Activated CD4-positive, alpha-beta T cell treated with anti-CD3 and anti-CD28 coated beads for 36 hours (primary cell): ENCODE measurements around the gene CCNY. TPM values are rescaled to one million over a fixed set of nuclear protein-coding genes. Genes with fewer than 3 reads are reported as not detected.

Source experiments
- ATAC-seq: fragments of 200-7000 bp; cut with Tn5 transposase; one replicate; pipeline ENCODE4 v1.10.0; 2021; ENCODE audit warnings: mild to moderate bottlenecking, moderate library complexity
- CTCF ChIA-PET: fragments of 350-600 bp; sonication (Branson Sonifier 250); formaldehyde crosslinking; loops from one replicate; lab custom pipeline; 2021; ENCODE audit warnings: antibody characterized with exemption; lab: Charles Lee
- POLR2A ChIA-PET: fragments of 350-600 bp; sonication (Branson Sonifier 250); formaldehyde crosslinking; loops from one replicate; lab custom pipeline; 2021; ENCODE audit warnings: antibody characterized with exemption, inconsistent platforms; lab: Charles Lee
- DNase-seq: peaks from one replicate; pipeline ENCODE4 v3.0.0-alpha.2; 2020
- H3K27ac Mint-ChIP-seq: one replicate; pipeline ENCODE4 v1.8.0; 2021; ENCODE audit warnings: mixed read lengths
- H3K27me3 Mint-ChIP-seq: one replicate; pipeline ENCODE4 v1.8.0; 2021; ENCODE audit warnings: mixed read lengths
- H3K36me3 Mint-ChIP-seq: one replicate; pipeline ENCODE4 v1.8.0; 2021; ENCODE audit warnings: low read depth, mixed read lengths
- H3K4me1 Mint-ChIP-seq: one replicate; pipeline ENCODE4 v1.8.0; 2021; ENCODE audit warnings: mixed read lengths
- H3K4me3 Mint-ChIP-seq: one replicate; pipeline ENCODE4 v1.8.0; 2021; ENCODE audit warnings: mild to moderate bottlenecking, moderate library complexity, mixed read lengths
- H3K9me3 Mint-ChIP-seq: one replicate; pipeline ENCODE4 v1.8.0; 2021; ENCODE audit warnings: low read depth, mixed read lengths
- intact Hi-C, 2 experiments: fragments of 100-400 bp; cut with DNase I in 1 of 2; cut with micrococcal nuclease in 1 of 2; formaldehyde crosslinking; loops; one replicate each; pipeline versions ENCODE4 v1.14.2 to v1.15.1; 2022 to 2024; cut with DNase I, micrococcal nuclease
- total RNA-seq, 2 experiments: library from RNA; stranded (reverse); gene quantifications; one replicate each; pipeline ENCODE4 v1.2.3, GENCODE V29; 2021

Gene CCNY
- total RNA-seq, 2 experiments from 2014 or later = 49.4 to 54.0 TPM

DNA sequence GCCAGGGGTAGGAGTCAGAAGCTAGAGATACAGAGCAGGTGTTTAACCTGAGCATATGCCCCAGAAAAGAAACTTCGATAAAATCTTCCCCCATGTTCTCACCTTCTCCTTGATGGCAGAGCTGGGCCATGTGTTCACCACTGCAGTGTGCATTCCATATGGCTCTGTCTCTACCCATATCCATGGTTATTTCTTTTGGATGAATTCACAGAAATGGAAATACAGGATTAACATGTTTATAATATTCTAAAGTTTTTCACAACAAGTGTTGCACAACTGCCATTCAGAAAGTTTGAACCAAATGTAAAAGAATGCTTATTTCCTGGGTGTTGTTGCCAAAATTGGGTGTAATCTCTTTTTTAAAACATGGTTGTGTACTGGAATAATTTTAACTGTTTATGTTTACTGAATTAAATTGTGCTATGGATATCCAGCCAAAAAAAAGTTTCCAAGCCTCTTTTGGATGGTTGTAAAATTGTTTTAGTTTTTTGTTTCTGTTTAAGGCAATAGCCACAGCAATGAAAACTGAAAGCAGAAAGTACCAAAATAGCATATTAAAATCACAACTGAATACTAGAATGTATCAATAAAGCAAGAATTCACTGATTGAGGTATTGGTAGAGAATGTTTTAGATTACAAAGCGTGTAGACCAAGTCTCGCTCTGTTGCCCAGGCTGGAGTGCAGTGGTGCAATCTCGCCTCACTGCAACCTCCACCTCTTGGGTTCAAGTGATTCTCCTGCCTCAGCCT is 19.9 kb upstream of the CCNY start:
- ChIA-PET CTCF (no interaction called here), POLR2A (no interaction called here)
- no peaks in the 10 kb centered on the region for H3K27me3 Mint-ChIP-seq
- H3K36me3 Mint-ChIP-seq = peaks cover 32% of the 10 kb centered on the region
- H3K27ac Mint-ChIP-seq = no peak overlapping the region
- H3K9me3 Mint-ChIP-seq = peaks cover 13% of the 10 kb centered on the region
- intact Hi-C loops = no loop called here
- ATAC-seq = no peak
- H3K4me1 Mint-ChIP-seq = no peaks in the 10 kb centered on the region
- no peak for DNase-seq
- H3K4me3 Mint-ChIP-seq = no peak overlapping the region

DNA sequence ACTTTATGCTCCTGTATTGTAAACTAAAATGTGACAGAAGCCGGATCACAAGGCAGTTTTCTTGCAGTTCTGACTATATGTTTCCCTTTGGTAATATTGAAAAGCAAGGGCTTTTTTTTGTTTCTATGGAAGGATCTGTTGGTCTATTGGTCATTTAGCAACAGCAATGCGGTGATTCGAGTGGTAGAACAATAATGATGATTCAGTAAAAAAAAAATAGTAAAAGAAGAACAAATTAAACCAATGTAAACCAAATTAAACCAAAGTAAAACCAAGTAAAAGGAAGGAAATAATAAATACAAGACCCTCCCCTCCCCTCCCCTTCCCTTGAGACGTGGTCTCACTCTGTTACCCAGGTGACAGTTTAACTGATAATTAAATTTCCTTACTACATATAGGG is 17.8 kb upstream of the CCNY start:
- POLR2A ChIA-PET = no interaction called here
- no peaks in the 10 kb centered on the region for H3K27me3 Mint-ChIP-seq
- ATAC-seq = no peak

DNA sequence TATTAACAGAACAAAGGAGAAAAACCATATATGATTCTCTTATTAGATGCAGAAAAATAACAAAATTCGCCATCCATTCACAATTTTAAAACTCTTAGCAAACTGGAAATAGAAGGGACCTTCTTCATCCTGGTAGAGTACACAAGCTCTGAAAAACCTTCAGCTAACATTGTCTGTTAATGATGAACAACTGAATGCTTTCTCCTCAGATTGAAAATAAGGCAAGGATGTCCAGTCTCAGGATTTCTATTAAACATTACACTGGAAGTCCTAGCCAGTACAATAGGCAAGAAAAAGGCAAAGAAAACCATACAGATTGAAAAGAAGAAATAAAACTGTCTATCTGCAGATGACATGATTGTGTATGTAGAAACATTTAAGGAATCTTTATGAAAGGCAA is 16.0 kb upstream of the CCNY start:
- DNase-seq = no peak
- POLR2A ChIA-PET = no interaction called here

More for the DNA sequence above, 17.8 kb upstream of the CCNY start:
- intact Hi-C loops = no loop called here
- no peak overlapping the region for H3K27ac Mint-ChIP-seq
- no peaks in the 10 kb centered on the region for H3K4me1 Mint-ChIP-seq
- H3K9me3 Mint-ChIP-seq = peaks cover 13% of the 10 kb centered on the region
- no peak for DNase-seq
- H3K4me3 Mint-ChIP-seq = no peak overlapping the region
- H3K36me3 Mint-ChIP-seq = peaks cover 48% of the 10 kb centered on the region
- CTCF ChIA-PET = no interaction called here

DNA sequence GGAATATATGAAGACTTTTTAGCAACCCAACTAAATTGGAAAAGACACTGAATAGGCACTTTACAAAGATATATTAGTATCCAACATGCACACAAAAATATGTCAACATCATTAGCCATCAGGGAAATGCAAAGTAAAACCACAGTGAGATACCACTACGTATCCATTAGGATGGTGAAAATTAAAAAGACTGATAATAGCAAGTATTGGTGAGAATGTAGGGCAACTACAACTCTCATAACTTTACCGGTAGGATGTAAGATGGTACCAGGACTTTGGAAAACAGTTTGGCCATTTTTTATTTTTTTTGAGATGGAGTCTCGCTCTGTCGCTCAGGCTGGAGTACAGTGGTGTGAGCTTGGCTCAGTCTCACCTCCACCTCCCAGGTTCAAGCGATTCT is 13.7 kb upstream of the CCNY start:
- intact Hi-C loops = no loop called here
- DNase-seq = no peak
- Mint-ChIP-seq H3K36me3 (peaks cover 29% of the 10 kb centered on the region), H3K4me3 (no peak overlapping the region), H3K27me3 (no peaks in the 10 kb centered on the region), H3K9me3 (peaks cover 3% of the 10 kb centered on the region), H3K4me1 (peaks cover 7% of the 10 kb centered on the region), H3K27ac (no peak overlapping the region)
- ATAC-seq = no peak
- CTCF ChIA-PET = no interaction called here
- POLR2A ChIA-PET = no interaction called here

More for the DNA sequence above, 16.0 kb upstream of the CCNY start:
- H3K9me3 Mint-ChIP-seq = peaks cover 5% of the 10 kb centered on the region
- peaks cover 5% of the 10 kb centered on the region for H3K4me1 Mint-ChIP-seq
- H3K36me3 Mint-ChIP-seq = peaks cover 39% of the 10 kb centered on the region
- H3K27ac Mint-ChIP-seq = no peak overlapping the region
- no peak overlapping the region for H3K4me3 Mint-ChIP-seq
- CTCF ChIA-PET = interaction anchor here (1.0 kb wide), 1 partner anchor 11 kb away, joined by 3 read pairs; no protein-coding TSS in a partner anchor
- no peaks in the 10 kb centered on the region for H3K27me3 Mint-ChIP-seq
- no peak for ATAC-seq
- intact Hi-C loops = no loop called here

DNA sequence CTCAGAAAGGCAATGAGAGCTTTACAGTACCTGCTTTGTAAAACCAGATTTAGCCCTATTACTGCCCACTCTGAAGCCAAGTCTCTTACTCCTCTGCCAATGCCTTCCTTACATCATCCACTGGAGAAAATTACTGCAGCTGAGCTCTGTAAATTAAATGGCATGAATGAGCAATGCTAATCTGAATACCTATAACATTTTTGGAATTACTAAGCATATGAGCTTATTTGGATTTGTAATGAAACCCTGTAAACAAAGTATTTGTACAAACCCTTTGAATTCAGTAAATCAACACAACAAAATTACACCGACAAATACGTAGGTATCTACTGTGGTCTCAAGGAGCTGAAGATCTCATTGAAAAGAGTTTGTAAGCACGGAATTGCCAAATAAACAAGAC is 12.1 kb upstream of the CCNY start:
- Mint-ChIP-seq H3K4me3 (no peak overlapping the region), H3K36me3 (peaks cover 24% of the 10 kb centered on the region), H3K9me3 (peaks cover 3% of the 10 kb centered on the region), H3K27me3 (no peaks in the 10 kb centered on the region), H3K4me1 (peaks cover 23% of the 10 kb centered on the region), H3K27ac (no peak overlapping the region)
- POLR2A ChIA-PET = interaction anchor here (0.5 to 0.6 kb wide), 2 partner anchors 15 to 228 kb away, joined by 3 read pairs; no protein-coding TSS in a partner anchor
- intact Hi-C loops = no loop called here
- DNase-seq = no peak
- ATAC-seq = no peak
- CTCF ChIA-PET = interaction anchor here (0.8 to 1.1 kb wide), 2 partner anchors 52 to 115 kb away, joined by 3 read pairs; no protein-coding TSS in a partner anchor

DNA sequence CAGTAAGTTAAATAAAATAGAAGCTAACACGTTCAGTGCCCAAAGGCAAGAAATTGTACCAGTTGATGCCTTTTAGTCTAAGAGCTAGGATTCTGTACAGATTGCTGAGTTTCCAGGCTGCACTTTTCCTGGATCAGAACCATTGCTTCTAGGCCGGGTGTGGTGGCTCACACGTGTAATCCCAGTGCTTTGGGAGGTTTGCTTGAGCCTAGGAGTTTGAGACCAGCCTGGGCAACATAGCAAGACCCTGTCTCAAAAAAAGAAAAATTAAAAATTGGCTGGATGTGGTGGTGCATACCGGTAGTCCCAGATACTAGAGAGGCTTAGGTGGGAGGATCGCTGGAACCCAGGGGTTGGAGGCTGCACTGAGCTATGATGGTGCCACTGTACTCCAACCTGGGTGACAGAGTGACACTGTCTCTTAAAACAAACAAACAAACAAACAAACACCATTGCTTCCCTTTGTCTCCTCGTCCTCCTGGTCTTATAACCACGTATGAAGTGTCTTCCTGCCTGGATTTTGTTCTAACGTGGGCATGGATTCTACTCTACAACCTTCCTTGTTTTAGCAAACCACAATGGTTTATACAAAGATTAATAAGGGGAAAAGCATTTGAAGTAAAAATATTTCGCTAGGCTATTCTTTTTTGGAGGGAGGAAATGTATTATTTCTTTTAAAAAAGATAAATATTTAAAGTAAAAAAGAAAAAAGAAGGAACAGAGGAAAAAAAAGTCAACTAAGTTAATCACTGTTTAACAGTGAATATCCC is 9.7 kb upstream of the CCNY start:
- Mint-ChIP-seq H3K36me3 (peaks cover 21% of the 10 kb centered on the region), H3K4me1 (peaks cover 38% of the 10 kb centered on the region), H3K27me3 (no peaks in the 10 kb centered on the region), H3K27ac (no peak overlapping the region), H3K9me3 (peaks cover 3% of the 10 kb centered on the region), H3K4me3 (no peak overlapping the region)
- intact Hi-C loops = no loop called here
- ChIA-PET CTCF (interaction anchor here (0.6 kb wide), 1 partner anchor 309 kb away, joined by 4 read pairs; no protein-coding TSS in a partner anchor), POLR2A (no interaction called here)
- no peak for ATAC-seq
- no peak for DNase-seq

DNA sequence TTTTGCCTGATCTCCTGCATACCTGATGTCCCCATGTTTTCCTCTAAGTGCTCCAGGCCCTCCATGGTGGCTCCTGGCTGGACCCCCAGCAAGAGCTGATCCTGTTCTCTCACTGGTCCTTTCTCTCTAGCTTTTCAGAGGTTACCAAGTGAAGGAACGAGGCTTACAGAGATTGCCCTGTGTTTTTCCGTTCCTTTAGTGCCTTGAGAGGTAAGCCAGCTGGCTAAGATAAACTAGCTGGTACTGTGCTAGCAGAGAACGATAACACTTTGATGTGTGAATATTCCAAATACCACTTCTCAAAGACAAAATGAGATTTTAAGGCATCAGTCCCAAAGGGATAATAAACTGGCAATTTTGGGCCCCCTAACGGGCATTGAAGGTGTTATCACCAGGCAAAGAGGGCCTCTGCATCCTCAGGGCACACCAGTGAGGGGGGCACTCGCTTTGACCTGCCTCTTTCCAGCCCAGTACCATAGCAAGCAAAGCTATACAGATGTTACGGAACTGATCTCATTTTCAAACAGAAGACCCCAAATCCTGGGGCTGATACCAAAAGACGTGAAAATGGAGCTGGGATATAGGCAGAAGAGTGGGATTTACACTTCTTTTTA is 8.4 kb upstream of the CCNY start:
- Mint-ChIP-seq H3K36me3 (peaks cover 18% of the 10 kb centered on the region), H3K9me3 (peaks cover 3% of the 10 kb centered on the region), H3K4me1 (peaks cover 49% of the 10 kb centered on the region), H3K4me3 (no peak overlapping the region), H3K27ac (no peak overlapping the region), H3K27me3 (no peaks in the 10 kb centered on the region)
- DNase-seq (no peak), ATAC-seq (no peak)
- intact Hi-C loops = loop anchor here in 1 of 2 experiments (1.0 to 2.0 kb wide), 2 partner anchors 28 to 201 kb away; partner anchors contain the start of gene CREM
- ChIA-PET POLR2A (interaction anchor here (0.6 to 1.4 kb wide), 4 partner anchors 16 to 133 kb away, joined by 3 to 6 read pairs (median 3); no protein-coding TSS in a partner anchor), CTCF (interaction anchor here (0.8 to 1.8 kb wide), 3 partner anchors 26 to 334 kb away, joined by 3 to 4 read pairs (median 3); no protein-coding TSS in a partner anchor)

DNA sequence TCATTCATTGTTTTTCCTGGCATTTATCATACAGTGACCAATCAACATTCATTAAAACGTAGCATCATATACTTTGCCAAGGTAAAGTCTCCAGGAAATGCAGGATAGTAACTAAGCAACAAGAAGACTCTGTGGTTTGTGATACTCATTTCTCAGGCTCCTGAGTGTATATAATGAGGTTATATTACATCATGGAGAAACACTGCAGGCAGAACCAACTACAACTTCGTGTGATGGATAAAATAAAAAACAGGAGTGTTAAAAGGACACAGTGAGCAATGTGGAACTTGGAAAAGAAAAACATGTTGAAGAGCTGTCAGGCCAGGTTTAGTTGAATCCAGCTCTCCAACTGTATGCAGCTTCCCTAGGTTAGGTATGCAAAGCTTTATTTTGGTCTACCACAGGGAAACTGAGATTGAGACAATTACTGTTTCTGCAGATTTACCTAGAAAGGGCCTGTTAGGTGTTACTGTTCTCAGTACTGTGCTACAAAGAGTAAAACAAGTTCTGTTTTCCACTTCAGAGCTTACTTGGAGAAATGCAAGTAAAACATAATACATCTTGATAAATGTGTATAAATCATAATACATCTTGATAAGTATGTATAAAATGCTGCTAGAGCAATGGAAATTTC is 7.8 kb upstream of the CCNY start:
- intact Hi-C loops = loop anchor here in 1 of 2 experiments (1.0 to 2.0 kb wide), 2 partner anchors 28 to 202 kb away; partner anchors contain the start of gene CREM
- peaks cover 54% of the 10 kb centered on the region for H3K4me1 Mint-ChIP-seq
- peak overlapping the region; percentile 28 for H3K27ac Mint-ChIP-seq
- ChIA-PET CTCF (interaction anchor here (0.8 to 1.8 kb wide), 4 partner anchors 25 to 335 kb away, joined by 3 to 4 read pairs (median 3); no protein-coding TSS in a partner anchor), POLR2A (interaction anchor here (0.6 to 1.4 kb wide), 4 partner anchors 15 to 133 kb away, joined by 3 to 6 read pairs (median 3); no protein-coding TSS in a partner anchor)
- peaks cover 17% of the 10 kb centered on the region for H3K36me3 Mint-ChIP-seq
- H3K9me3 Mint-ChIP-seq = peaks cover under 1% of the 10 kb centered on the region
- DNase-seq (no peak), ATAC-seq (peak; percentile 82)
- no peak overlapping the region for H3K4me3 Mint-ChIP-seq
- no peaks in the 10 kb centered on the region for H3K27me3 Mint-ChIP-seq

DNA sequence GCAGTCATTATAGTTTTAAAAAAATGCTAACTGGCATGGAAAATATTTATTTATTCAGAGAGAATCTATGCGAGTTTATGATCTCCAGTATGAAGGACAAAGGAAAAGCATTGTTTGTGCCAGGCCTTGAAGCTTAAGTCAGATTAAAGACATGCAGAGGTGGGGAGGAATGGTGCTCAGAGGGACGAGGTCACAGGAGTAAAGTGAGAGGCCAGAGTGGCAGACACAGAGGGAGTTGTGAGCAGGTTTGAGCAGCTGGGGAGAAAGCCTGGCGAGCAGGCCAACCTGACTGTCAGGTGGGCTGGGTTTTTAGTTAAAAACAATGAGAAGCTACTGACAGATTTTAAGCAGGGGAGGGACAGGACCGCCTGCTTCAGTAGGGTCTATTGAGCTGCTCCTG is 6.8 kb upstream of the CCNY start:
- ATAC-seq (no peak), DNase-seq (no peak)
- ChIA-PET POLR2A (no interaction called here), CTCF (interaction anchor here (0.9 to 2.0 kb wide), 3 partner anchors 10 to 211 kb away, joined by 3 to 5 read pairs (median 3); no protein-coding TSS in a partner anchor)
- no peaks in the 10 kb centered on the region for H3K27me3 Mint-ChIP-seq
- intact Hi-C loops = loop anchor here in 1 of 2 experiments (2.0 kb wide), 1 partner anchor 203 kb away; the partner anchor contains the start of gene CREM
- H3K4me3 Mint-ChIP-seq = no peak overlapping the region
- H3K36me3 Mint-ChIP-seq = peaks cover 17% of the 10 kb centered on the region
- peaks cover 56% of the 10 kb centered on the region for H3K4me1 Mint-ChIP-seq
- H3K27ac Mint-ChIP-seq = peak overlapping the region; percentile 34
- H3K9me3 Mint-ChIP-seq = no peaks in the 10 kb centered on the region

DNA sequence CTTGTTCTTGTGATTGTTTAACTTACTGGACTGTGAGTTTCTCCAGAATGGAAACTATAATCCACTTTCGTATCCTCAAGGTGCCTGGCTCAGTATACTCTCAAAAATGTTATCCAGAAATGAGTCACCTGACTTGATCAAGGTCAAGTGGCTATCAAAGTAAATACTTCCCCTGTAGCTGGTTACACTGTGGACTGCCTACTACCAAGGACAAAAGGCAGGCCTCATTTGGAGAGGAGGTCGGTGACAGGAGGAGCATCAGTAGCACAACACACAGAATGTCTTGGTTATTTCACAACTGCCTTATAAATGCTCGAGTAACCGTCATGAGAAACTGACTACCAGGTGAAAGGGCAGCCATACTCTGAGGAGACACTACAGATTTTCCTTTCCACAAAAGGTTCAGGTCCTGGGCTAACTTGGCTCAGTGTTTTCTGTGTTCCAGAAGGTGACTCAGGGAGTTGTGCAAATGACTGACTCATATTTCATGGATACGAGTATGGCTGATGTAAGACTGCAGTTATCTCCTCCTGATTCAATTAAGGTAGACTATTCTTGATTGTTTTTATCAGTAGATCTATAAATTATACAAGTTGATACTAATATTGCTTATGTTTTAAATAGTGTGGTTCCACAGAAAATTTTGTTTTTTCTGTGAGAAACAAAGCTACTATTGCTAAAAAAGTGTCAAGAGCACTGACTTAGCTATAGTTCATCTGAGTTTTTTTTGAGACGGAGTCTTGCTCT is 4.2 kb upstream of the CCNY start:
- no peaks in the 10 kb centered on the region for H3K27me3 Mint-ChIP-seq
- H3K9me3 Mint-ChIP-seq = no peaks in the 10 kb centered on the region
- H3K27ac Mint-ChIP-seq = peak overlapping the region; percentile 17
- CTCF ChIA-PET = interaction anchor here (0.6 to 0.7 kb wide), 2 partner anchors 18 to 136 kb away, joined by 3 read pairs; no protein-coding TSS in a partner anchor
- H3K4me1 Mint-ChIP-seq = peaks cover 65% of the 10 kb centered on the region
- no peak overlapping the region for H3K4me3 Mint-ChIP-seq
- ATAC-seq = peak; percentile 17
- peaks cover 17% of the 10 kb centered on the region for H3K36me3 Mint-ChIP-seq
- intact Hi-C loops = no loop called here
- POLR2A ChIA-PET = interaction anchor here (0.7 kb wide), 1 partner anchor 11 kb away, joined by 4 read pairs; no protein-coding TSS in a partner anchor
- DNase-seq = no peak
